Measurements from ENCODE around the gene ARL5A. TPM values are rescaled to one million over a fixed set of nuclear protein-coding genes. Genes with fewer than 3 reads are reported as not detected.

Gene ARL5A
- total RNA-seq, 5 donors from 2014 or later (not counting 1 experiment from before 2014, with no cell fraction given), result 24.4 to 44.8 (median 35.1) TPM

DNA sequence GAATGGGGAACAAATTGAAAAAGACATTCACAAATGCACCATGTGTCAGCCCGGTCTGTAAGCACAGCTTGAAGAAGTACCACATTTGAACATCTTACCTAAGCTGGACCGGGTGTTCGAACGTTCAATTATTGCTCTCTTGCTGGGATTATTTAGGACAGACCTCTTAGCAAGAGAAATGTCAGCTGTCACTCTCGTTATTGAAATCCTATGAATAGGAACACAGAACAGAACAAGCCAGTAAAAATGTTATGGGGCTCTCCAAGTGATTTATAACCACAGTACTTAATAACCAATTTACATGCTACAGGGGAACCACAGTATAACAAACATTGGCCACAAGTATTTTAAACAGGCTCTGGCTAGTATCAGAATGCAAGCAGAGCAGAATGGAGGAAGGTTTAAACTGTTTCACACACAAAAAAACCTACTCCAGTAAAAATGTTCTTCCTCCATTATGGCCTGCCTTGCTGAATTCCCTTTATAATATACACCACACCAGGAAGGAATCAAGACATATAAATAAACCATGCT lies 32.5 kb upstream of the ARL5A start:
- Histone ChIP-seq H3K36me3 (ENCODE audit: control insufficient read depth in 2 of 2, extremely low read depth in 1 of 2, insufficient read depth in 1 of 2, low read length in 1 of 2) (no peaks in the 10 kb centered on the region), H3K27ac (ENCODE audit: low read length) (no peak overlapping the region), H3K4me3 (ENCODE audit: control insufficient read depth in 1 of 2, extremely low read depth in 1 of 2, low read length in 1 of 2) (no peak overlapping the region), H3K27me3 (replicated peaks in 1 of 2; ENCODE audit: control insufficient read depth in 2 of 2, extremely low read depth in 1 of 2, insufficient read depth in 2 of 2, low read length in 1 of 2) (no peaks in the 10 kb centered on the region), H3K9me3 (no peaks in the 10 kb centered on the region), H3K4me1 (ENCODE audit: control insufficient read depth in 1 of 2, extremely low read depth in 1 of 2, insufficient read depth in 2 of 2, low read length in 2 of 2) (no peaks in the 10 kb centered on the region)
- DNase-seq (no peak), ATAC-seq (replicated peaks in 1 of 4) (no peak)
- no CpG with 5 or more reads among the region's 5 CpGs for WGBS (ENCODE audit: insufficient coverage)
- H3K27me3 Mint-ChIP-seq, result peaks cover 0 to 9% of the 10 kb centered on the region in 2 donors
- H3K4me1 Mint-ChIP-seq, result no peaks in the 10 kb centered on the region
- H3K36me3 Mint-ChIP-seq, result no peaks in the 10 kb centered on the region
- no peaks in the 10 kb centered on the region for H3K9me3 Mint-ChIP-seq
- ChIA-PET POLR2A (interaction anchor here in 1 of 2 donors (0.6 kb wide), 1 partner anchor 18 kb away, joined by 3 read pairs; no protein-coding TSS in a partner anchor), CTCF (no interaction called here)
- no peak overlapping the region for H3K4me3 Mint-ChIP-seq
- H3K27ac Mint-ChIP-seq, result no peak overlapping the region

DNA sequence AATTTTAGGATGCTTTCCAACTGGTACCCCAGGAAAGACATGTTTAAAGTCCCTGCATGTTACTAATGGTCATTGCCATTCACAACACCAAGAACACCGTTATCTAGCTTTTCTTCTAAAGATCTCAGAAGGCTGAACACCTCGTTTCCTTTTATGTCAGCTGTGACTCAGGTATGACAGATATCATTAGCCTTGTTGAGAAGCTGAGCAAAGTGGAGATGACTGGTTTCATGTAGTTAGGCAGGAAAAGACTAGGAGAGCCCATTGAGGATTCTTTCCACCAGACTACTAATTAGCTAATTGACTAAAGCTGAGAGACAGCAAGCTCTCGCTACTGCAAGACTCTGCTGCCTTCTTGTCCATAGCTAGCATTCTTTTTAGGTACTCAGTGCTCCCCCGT lies 32.0 kb upstream of the ARL5A start:
- CTCF ChIA-PET, result no interaction called here
- Mint-ChIP-seq H3K27ac (no peak overlapping the region), H3K36me3 (no peaks in the 10 kb centered on the region), H3K4me3 (no peak overlapping the region), H3K9me3 (no peaks in the 10 kb centered on the region), H3K27me3 (peaks cover 0 to 7% of the 10 kb centered on the region in 2 donors), H3K4me1 (no peaks in the 10 kb centered on the region)
- Histone ChIP-seq H3K4me1 (ENCODE audit: control insufficient read depth in 1 of 2, extremely low read depth in 1 of 2, insufficient read depth in 2 of 2, low read length in 2 of 2) (no peaks in the 10 kb centered on the region), H3K4me3 (ENCODE audit: control insufficient read depth in 1 of 2, extremely low read depth in 1 of 2, low read length in 1 of 2) (no peak overlapping the region), H3K27me3 (replicated peaks in 1 of 2; ENCODE audit: control insufficient read depth in 2 of 2, extremely low read depth in 1 of 2, insufficient read depth in 2 of 2, low read length in 1 of 2) (no peaks in the 10 kb centered on the region), H3K27ac (ENCODE audit: low read length) (no peak overlapping the region), H3K36me3 (ENCODE audit: control insufficient read depth in 2 of 2, extremely low read depth in 1 of 2, insufficient read depth in 1 of 2, low read length in 1 of 2) (no peaks in the 10 kb centered on the region), H3K9me3 (no peaks in the 10 kb centered on the region)
- POLR2A ChIA-PET, result interaction anchor here in 1 of 2 donors (0.6 kb wide), 1 partner anchor 19 kb away, joined by 3 read pairs; no protein-coding TSS in a partner anchor
- WGBS (ENCODE audit: insufficient coverage), result 100% methylated on average over 2 of the region's 4 CpGs
- DNase-seq (no peak), ATAC-seq (replicated peaks in 1 of 4) (no peak)

- Mint-ChIP-seq H3K36me3 (no peaks in the 10 kb centered on the region), H3K9me3 (no peaks in the 10 kb centered on the region), H3K4me1 (no peaks in the 10 kb centered on the region), H3K27ac (no peak overlapping the region), H3K4me3 (no peak overlapping the region), H3K27me3 (peaks cover 0 to 4% of the 10 kb centered on the region in 2 donors)
- H3K27me3 ChIP-seq (replicated peaks in 1 of 2; ENCODE audit: control insufficient read depth in 2 of 2, extremely low read depth in 1 of 2, insufficient read depth in 2 of 2, low read length in 1 of 2), result no peaks in the 10 kb centered on the region
- CTCF ChIA-PET, result interaction anchor here in 1 of 2 donors (0.5 kb wide), 1 partner anchor 222 kb away, joined by 6 read pairs; no protein-coding TSS in a partner anchor
- H3K36me3 ChIP-seq (ENCODE audit: control insufficient read depth in 2 of 2, extremely low read depth in 1 of 2, insufficient read depth in 1 of 2, low read length in 1 of 2), result no peaks in the 10 kb centered on the region
- H3K4me1 ChIP-seq (ENCODE audit: control insufficient read depth in 1 of 2, extremely low read depth in 1 of 2, insufficient read depth in 2 of 2, low read length in 2 of 2), result no peaks in the 10 kb centered on the region
- H3K9me3 ChIP-seq, result no peaks in the 10 kb centered on the region
- H3K27ac ChIP-seq (ENCODE audit: low read length), result no peak overlapping the region
- POLR2A ChIA-PET, result no interaction called here
- ATAC-seq (replicated peaks in 1 of 4), result no peak
- DNase-seq, result no peak
- no peak overlapping the region for H3K4me3 ChIP-seq (ENCODE audit: control insufficient read depth in 1 of 2, extremely low read depth in 1 of 2, low read length in 1 of 2)
Measured at GRCh38 chr2:151857650-151858049, 29.4 kb upstream of the ARL5A start.

DNA sequence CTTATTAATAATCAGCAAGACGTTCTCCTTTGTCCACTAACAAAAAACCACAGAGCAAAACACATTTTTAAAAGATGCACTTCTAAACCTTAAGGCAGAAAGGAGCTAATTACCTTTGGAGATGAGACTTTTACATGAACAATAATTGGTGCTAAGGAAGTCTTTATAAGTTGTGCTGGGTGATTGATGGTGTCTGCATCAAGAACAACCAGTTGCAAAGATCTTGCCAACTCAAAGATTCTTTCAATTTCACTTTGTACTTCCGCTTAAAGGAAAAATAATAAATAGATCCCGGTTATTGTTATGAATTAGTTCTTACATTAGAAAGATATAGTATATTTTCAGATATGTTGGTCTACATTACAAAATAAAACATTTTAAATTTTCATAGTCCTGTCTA lies 26.9 kb upstream of the ARL5A start:
- Histone ChIP-seq H3K4me3 (ENCODE audit: control insufficient read depth in 1 of 2, extremely low read depth in 1 of 2, low read length in 1 of 2) (no peak overlapping the region), H3K27ac (ENCODE audit: low read length) (no peak overlapping the region), H3K4me1 (ENCODE audit: control insufficient read depth in 1 of 2, extremely low read depth in 1 of 2, insufficient read depth in 2 of 2, low read length in 2 of 2) (no peaks in the 10 kb centered on the region), H3K27me3 (replicated peaks in 1 of 2; ENCODE audit: control insufficient read depth in 2 of 2, extremely low read depth in 1 of 2, insufficient read depth in 2 of 2, low read length in 1 of 2) (no peaks in the 10 kb centered on the region), H3K36me3 (ENCODE audit: control insufficient read depth in 2 of 2, extremely low read depth in 1 of 2, insufficient read depth in 1 of 2, low read length in 1 of 2) (no peaks in the 10 kb centered on the region), H3K9me3 (no peaks in the 10 kb centered on the region)
- Mint-ChIP-seq H3K4me1 (no peaks in the 10 kb centered on the region), H3K9me3 (no peaks in the 10 kb centered on the region), H3K36me3 (no peaks in the 10 kb centered on the region), H3K4me3 (no peak overlapping the region), H3K27ac (no peak overlapping the region), H3K27me3 (peaks cover 0 to 4% of the 10 kb centered on the region in 2 donors)
- ChIA-PET POLR2A (no interaction called here), CTCF (no interaction called here)
- ATAC-seq (replicated peaks in 1 of 4) (no peak), DNase-seq (no peak)
- WGBS (ENCODE audit: insufficient coverage), result no CpG with 5 or more reads among the region's 3 CpGs

- DNase-seq (no peak), ATAC-seq (replicated peaks in 1 of 4) (no peak)
- ChIA-PET POLR2A (no interaction called here), CTCF (no interaction called here)
- Mint-ChIP-seq H3K9me3 (no peaks in the 10 kb centered on the region), H3K27me3 (peaks cover 0 to 4% of the 10 kb centered on the region in 2 donors), H3K4me1 (no peaks in the 10 kb centered on the region), H3K27ac (no peak overlapping the region), H3K36me3 (no peaks in the 10 kb centered on the region), H3K4me3 (no peak overlapping the region)
- H3K4me3 ChIP-seq (ENCODE audit: control insufficient read depth in 1 of 2, extremely low read depth in 1 of 2, low read length in 1 of 2), result no peak overlapping the region
- H3K4me1 ChIP-seq (ENCODE audit: control insufficient read depth in 1 of 2, extremely low read depth in 1 of 2, insufficient read depth in 2 of 2, low read length in 2 of 2), result no peaks in the 10 kb centered on the region
- H3K9me3 ChIP-seq, result no peaks in the 10 kb centered on the region
- H3K27me3 ChIP-seq (replicated peaks in 1 of 2; ENCODE audit: control insufficient read depth in 2 of 2, extremely low read depth in 1 of 2, insufficient read depth in 2 of 2, low read length in 1 of 2), result no peaks in the 10 kb centered on the region
- no peaks in the 10 kb centered on the region for H3K36me3 ChIP-seq (ENCODE audit: control insufficient read depth in 2 of 2, extremely low read depth in 1 of 2, insufficient read depth in 1 of 2, low read length in 1 of 2)
- H3K27ac ChIP-seq (ENCODE audit: low read length), result no peak overlapping the region
- 100% methylated on average over 2 of the region's 3 CpGs for WGBS (ENCODE audit: insufficient coverage)
Measured at GRCh38 chr2:151853070-151853758, 25.0 kb upstream of the ARL5A start.

DNA sequence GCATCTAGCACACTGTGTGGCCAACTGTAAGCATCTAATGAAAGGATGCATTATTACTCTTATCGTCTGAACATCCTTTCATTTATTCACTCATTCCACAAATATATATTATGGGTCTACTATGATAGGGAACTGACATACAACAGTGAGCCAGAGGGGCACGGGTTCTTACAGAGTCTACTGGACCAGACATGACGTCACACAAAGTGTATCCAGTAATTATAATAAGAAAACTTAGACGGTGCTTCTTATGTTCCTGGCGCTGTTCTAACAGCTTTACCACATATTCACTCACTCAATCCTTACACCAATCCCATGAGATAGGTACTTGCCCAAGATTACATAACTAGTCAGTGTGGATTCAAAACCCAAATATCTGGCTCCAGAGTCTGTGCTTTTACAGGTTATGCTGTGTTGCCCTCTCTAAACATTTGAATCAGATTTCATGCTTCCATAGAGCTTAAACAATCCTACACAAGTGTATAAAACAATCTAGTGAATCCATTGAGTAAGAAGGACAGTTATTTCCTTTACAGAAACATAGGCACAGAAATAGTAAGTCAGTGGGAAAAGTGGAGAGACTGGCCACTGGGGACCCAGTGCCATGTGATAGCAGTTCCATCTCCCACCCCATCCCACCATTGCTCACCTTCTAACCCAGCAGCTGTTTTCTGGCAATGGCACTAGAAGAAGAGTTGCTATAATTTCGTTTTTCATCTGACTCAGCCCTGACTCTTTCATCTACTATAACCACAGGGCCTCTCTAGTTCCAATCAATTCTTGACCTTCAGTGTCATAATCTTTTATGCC lies 24.2 kb upstream of the ARL5A start:
- WGBS (ENCODE audit: insufficient coverage), result 95% methylated on average over 4 of the region's 6 CpGs
- Histone ChIP-seq H3K36me3 (ENCODE audit: control insufficient read depth in 2 of 2, extremely low read depth in 1 of 2, insufficient read depth in 1 of 2, low read length in 1 of 2) (no peaks in the 10 kb centered on the region), H3K27ac (ENCODE audit: low read length) (no peak overlapping the region), H3K4me1 (ENCODE audit: control insufficient read depth in 1 of 2, extremely low read depth in 1 of 2, insufficient read depth in 2 of 2, low read length in 2 of 2) (no peaks in the 10 kb centered on the region), H3K9me3 (no peaks in the 10 kb centered on the region), H3K27me3 (replicated peaks in 1 of 2; ENCODE audit: control insufficient read depth in 2 of 2, extremely low read depth in 1 of 2, insufficient read depth in 2 of 2, low read length in 1 of 2) (no peaks in the 10 kb centered on the region), H3K4me3 (ENCODE audit: control insufficient read depth in 1 of 2, extremely low read depth in 1 of 2, low read length in 1 of 2) (no peak overlapping the region)
- DNase-seq (no peak), ATAC-seq (replicated peaks in 1 of 4) (no peak)
- no peaks in the 10 kb centered on the region for H3K9me3 Mint-ChIP-seq
- peaks cover 0 to 4% of the 10 kb centered on the region in 2 donors for H3K27me3 Mint-ChIP-seq
- no peak overlapping the region for H3K4me3 Mint-ChIP-seq
- no peaks in the 10 kb centered on the region for H3K4me1 Mint-ChIP-seq
- CTCF ChIA-PET, result no interaction called here
- no peak overlapping the region for H3K27ac Mint-ChIP-seq
- POLR2A ChIA-PET, result no interaction called here
- H3K36me3 Mint-ChIP-seq, result no peaks in the 10 kb centered on the region

Data from T-cell (primary cell).